H9 (cell line): Measurements from ENCODE around the gene TRIOBP. TPM values are rescaled to one million over a fixed set of nuclear protein-coding genes. Genes with fewer than 3 reads are reported as not detected.
A peak's percentile ranks its signal among the peaks of the same experiment; 100 is the strongest.

Experiments used
- DNase-seq: peaks from one replicate; pipeline ENCODE4 v3.0.0-alpha.2; 2017
- H2AFZ ChIP-seq: one replicate; pipeline ENCODE4 v1.6.1; 2013; ENCODE audit warnings: mild to moderate bottlenecking, low read length, control low read depth, moderate library complexity
- H2AK5ac ChIP-seq: 2 replicates; pipeline ENCODE4 v1.6.1; 2013; ENCODE audit warnings: low read length, control low read depth, mixed read lengths; ENCODE audit not compliant: insufficient read length
- H2BK120ac ChIP-seq: one replicate; pipeline ENCODE4 v1.6.1; 2013; ENCODE audit warnings: low read depth, mild to moderate bottlenecking, low read length, control low read depth, inconsistent platforms; ENCODE audit not compliant: poor library complexity, severe bottlenecking
- H2BK12ac ChIP-seq: 2 replicates; pipeline ENCODE4 v1.6.1; 2013; ENCODE audit warnings: low read length, control low read depth, mixed read lengths, low read depth; ENCODE audit not compliant: insufficient read length
- H2BK15ac ChIP-seq: 2 replicates; pipeline ENCODE4 v1.6.1; 2013; ENCODE audit warnings: low read depth, low read length, control low read depth
- H2BK20ac ChIP-seq: one replicate; pipeline ENCODE4 v1.6.1; 2013; ENCODE audit warnings: low read depth, mild to moderate bottlenecking, low read length, control low read depth, inconsistent platforms; ENCODE audit not compliant: poor library complexity, severe bottlenecking
- H2BK5ac ChIP-seq: 2 replicates; pipeline ENCODE4 v1.6.1; 2013; ENCODE audit warnings: low read length, control low read depth, mixed read lengths; ENCODE audit not compliant: insufficient read length
- H3K14ac ChIP-seq: 2 replicates; pipeline ENCODE4 v1.6.1; 2013; ENCODE audit warnings: low read length, control low read depth; ENCODE audit not compliant: insufficient read depth
- H3K18ac ChIP-seq: 2 replicates; pipeline ENCODE4 v1.6.1; 2013; ENCODE audit warnings: low read depth, mild to moderate bottlenecking, mixed read lengths, low read length, control low read depth; ENCODE audit not compliant: insufficient read length
- H3K23ac ChIP-seq: 2 replicates; pipeline ENCODE4 v1.6.1; 2013; ENCODE audit warnings: low read length, control low read depth, mixed read lengths, low read depth; ENCODE audit not compliant: insufficient read length
- H3K23me2 ChIP-seq: 2 replicates; pipeline ENCODE4 v1.6.1; 2013; ENCODE audit warnings: low read depth, mild to moderate bottlenecking, mixed read lengths, low read length, control low read depth; ENCODE audit not compliant: insufficient read length, poor library complexity, severe bottlenecking
- H3K27ac ChIP-seq: 2 replicates; pipeline ENCODE4 v1.5.1; 2013; ENCODE audit warnings: low read length, control low read depth, mixed read lengths, low read depth; ENCODE audit not compliant: insufficient read length
- H3K27me3 ChIP-seq: 2 replicates; pipeline ENCODE4 v1.6.1; 2013; ENCODE audit warnings: low read length, control low read depth, inconsistent platforms; ENCODE audit not compliant: insufficient read depth
- H3K4ac ChIP-seq: 2 replicates; pipeline ENCODE4 v1.6.1; 2013; ENCODE audit warnings: low read depth, mild to moderate bottlenecking, control low read depth, inconsistent platforms, low read length, moderate library complexity
- H3K4me1 ChIP-seq: 2 replicates; pipeline ENCODE4 v1.6.1; 2013; ENCODE audit warnings: low read length, control low read depth, inconsistent platforms; ENCODE audit not compliant: insufficient read depth
- H3K4me2 ChIP-seq: 2 replicates; pipeline ENCODE4 v1.6.1; 2013; ENCODE audit warnings: low read length, control low read depth, mixed read lengths; ENCODE audit not compliant: insufficient read length, insufficient read depth
- H3K56ac ChIP-seq: 2 replicates; pipeline ENCODE4 v1.6.1; 2013; ENCODE audit warnings: low read depth, mild to moderate bottlenecking, mixed read lengths, low read length, control low read depth; ENCODE audit not compliant: insufficient read length
- H3K79me1 ChIP-seq: 2 replicates; pipeline ENCODE4 v1.6.1; 2013; ENCODE audit warnings: low read depth, mild to moderate bottlenecking, moderate library complexity, low read length, control low read depth, inconsistent platforms; ENCODE audit not compliant: insufficient read depth, poor library complexity, severe bottlenecking
- H3K79me2 ChIP-seq: 2 replicates; pipeline ENCODE4 v1.6.1; 2013; ENCODE audit warnings: low read length, control low read depth, inconsistent platforms; ENCODE audit not compliant: insufficient read depth
- H3K9ac ChIP-seq: 2 replicates; pipeline ENCODE4 v1.6.1; 2013; ENCODE audit warnings: low read length, control low read depth, mixed read lengths; ENCODE audit not compliant: insufficient read length; ENCODE audit errors: extremely low read depth
- H3K9me3 ChIP-seq: one replicate; pipeline ENCODE4 v1.6.1; 2013; ENCODE audit warnings: low read depth, low read length, inconsistent platforms; ENCODE audit not compliant: control insufficient read depth
- H3T11ph ChIP-seq: one replicate; pipeline ENCODE4 v1.6.1; 2013; ENCODE audit warnings: mild to moderate bottlenecking, low read length, control low read depth, inconsistent platforms
- H4K20me1 ChIP-seq: one replicate; pipeline ENCODE4 v1.6.1; 2013; ENCODE audit not compliant: control insufficient read depth, insufficient read length, insufficient read depth
- H4K5ac ChIP-seq: 2 replicates; pipeline ENCODE4 v1.6.1; 2013; ENCODE audit warnings: low read depth, mild to moderate bottlenecking, mixed read lengths, low read length, control low read depth; ENCODE audit not compliant: insufficient read length
- H4K8ac ChIP-seq: replicated peaks from 2 replicates; pipeline ENCODE4 v1.6.1; 2013; ENCODE audit warnings: low read length, control low read depth, mixed read lengths, low read depth; ENCODE audit not compliant: insufficient read length
- H4K91ac ChIP-seq: 2 replicates; pipeline ENCODE4 v1.6.1; 2013; ENCODE audit warnings: low read depth, mild to moderate bottlenecking, moderate library complexity, mixed read lengths, low read length, control low read depth; ENCODE audit not compliant: insufficient read length
- H3K27ac Mint-ChIP-seq, 3 experiments: 2 replicates in 2 of 3; 3 replicates in 1 of 3; pipeline ENCODE4 v1.8.0; 2020 to 2021; ENCODE audit warnings: mixed read lengths in 3 of 3, mild to moderate bottlenecking in 1 of 3, moderate library complexity in 1 of 3
- H3K27me3 Mint-ChIP-seq: 2 replicates; pipeline ENCODE4 v1.8.0; 2021; ENCODE audit warnings: low read depth, mild to moderate bottlenecking, moderate library complexity, mixed read lengths
- H3K36me3 Mint-ChIP-seq, 3 experiments: 2 replicates in 2 of 3; 3 replicates in 1 of 3; pipeline ENCODE4 v1.8.0; 2020 to 2021; ENCODE audit warnings: low read depth in 3 of 3, mixed read lengths in 3 of 3; ENCODE audit not compliant: insufficient read depth in 1 of 3
- H3K4me1 Mint-ChIP-seq, 2 experiments: 2 replicates each; pipeline ENCODE4 v1.8.0; 2020; ENCODE audit warnings: mixed read lengths in 2 of 2
- H3K4me3 Mint-ChIP-seq, 2 experiments: 2 replicates in 1 of 2; 3 replicates in 1 of 2; pipeline ENCODE4 v1.8.0; 2020 to 2021; ENCODE audit warnings: mild to moderate bottlenecking in 2 of 2, mixed read lengths in 2 of 2, moderate library complexity in 1 of 2
- H3K9me3 Mint-ChIP-seq, 2 experiments: 2 replicates in 1 of 2; 3 replicates in 1 of 2; pipeline ENCODE4 v1.8.0; 2020; ENCODE audit warnings: mild to moderate bottlenecking in 2 of 2, mixed read lengths in 2 of 2, moderate library complexity in 1 of 2
- WGBS: extraction: QIAGEN DNeasy Blood & Tissue Kit; methylation state at CpG from one replicate; pipeline ENCODE4 v1.1.7; 2013; ENCODE audit warnings: missing lambda C conversion rate, low lambda C conversion rate, mixed read lengths; ENCODE audit not compliant: insufficient read length; ENCODE audit errors: extremely low coverage; 5-methylcytosine and 5-hydroxymethylcytosine counted together
- total RNA-seq: library from RNA; stranded (reverse); gene quantifications from 2 replicates; pipeline ENCODE4 v1.2.1, GENCODE V29; 2021
- TF ChIP-seq, protein P1 (sequence below): fragments of 200-600 bp; sonication (generic); conservative IDR thresholded peaks from 3 replicates; pipeline ENCODE4 v1.8.0; 2021; ENCODE audit warnings: antibody characterized with exemption, mild to moderate bottlenecking

The TRIOBP gene
- total RNA-seq, 1 experiment from 2014 or later, result 52.7 TPM

DNA sequence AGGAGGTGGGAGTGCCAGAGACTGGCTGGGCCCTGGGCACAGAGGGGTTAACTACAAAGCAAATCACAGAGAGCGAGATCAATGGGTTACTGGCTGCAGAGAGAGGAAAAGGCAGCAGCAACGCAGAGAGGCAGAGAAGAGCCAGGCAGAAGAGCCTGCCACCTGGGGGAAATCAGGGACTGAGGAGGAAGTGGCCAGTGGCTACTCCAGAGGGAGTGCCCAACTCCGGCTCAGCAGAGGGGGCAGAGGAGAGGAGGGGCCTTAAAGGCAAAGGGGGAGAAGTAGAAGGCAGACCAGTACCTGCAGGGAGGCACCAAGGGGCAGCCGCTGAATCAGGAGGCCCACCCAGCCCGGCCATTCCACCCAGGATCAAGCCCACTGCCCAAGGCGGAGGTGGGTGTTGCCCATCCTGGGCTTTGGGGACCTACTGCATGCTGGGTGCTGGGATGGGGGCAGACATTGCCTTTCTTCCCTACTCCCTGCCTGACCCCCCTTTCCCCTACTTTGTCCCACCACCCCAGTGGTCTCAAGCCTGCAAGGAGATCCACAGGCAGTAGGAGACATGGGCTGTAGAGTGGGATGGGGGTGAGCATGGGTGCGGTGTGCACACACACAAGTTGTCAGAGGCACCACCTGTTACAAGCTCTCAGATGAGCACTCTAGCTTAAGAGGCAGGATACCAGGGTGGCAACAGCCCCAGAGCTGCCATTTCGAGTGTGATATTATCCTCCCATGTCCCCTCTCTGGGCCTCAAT lies 125.4 kb downstream of the TRIOBP start:
- H3K4me2 ChIP-seq, result no peak overlapping the region
- H3K9ac ChIP-seq, result no peak overlapping the region

More for the DNA sequence above, 125.4 kb downstream of the TRIOBP start:
- Histone ChIP-seq H4K8ac (no peak overlapping the region), H3K4me1 (peaks cover 3% of the 10 kb centered on the region; the same call in 1 of the 2 replicates), H3K27me3 (no peaks in the 10 kb centered on the region; the same call in 1 of the 2 replicates), H3K79me1 (no peaks in the 10 kb centered on the region), H2BK20ac (no peak overlapping the region), H4K20me1 (no peaks in the 10 kb centered on the region), H3K56ac (no peak overlapping the region), H3K9me3 (no peaks in the 10 kb centered on the region), H4K91ac (no peak overlapping the region), H3K23ac (no peak overlapping the region), H2AK5ac (no peak overlapping the region), H3K79me2 (no peaks in the 10 kb centered on the region), H2BK12ac (no peak overlapping the region), H4K5ac (no peak overlapping the region), H3T11ph (no peak overlapping the region), H2AFZ (no peak overlapping the region), H2BK5ac (no peak overlapping the region), H3K4ac (no peak overlapping the region), H3K27ac (no peak overlapping the region), H3K18ac (no peak overlapping the region), H2BK120ac (no peak overlapping the region), H3K23me2 (peaks cover 11% of the 10 kb centered on the region), H2BK15ac (no peak overlapping the region), H3K14ac (no peak overlapping the region)
- no CpG with 5 or more reads among the region's 8 CpGs for WGBS
- DNase-seq, result peak; percentile 81
- TF ChIP-seq, protein P1, sequence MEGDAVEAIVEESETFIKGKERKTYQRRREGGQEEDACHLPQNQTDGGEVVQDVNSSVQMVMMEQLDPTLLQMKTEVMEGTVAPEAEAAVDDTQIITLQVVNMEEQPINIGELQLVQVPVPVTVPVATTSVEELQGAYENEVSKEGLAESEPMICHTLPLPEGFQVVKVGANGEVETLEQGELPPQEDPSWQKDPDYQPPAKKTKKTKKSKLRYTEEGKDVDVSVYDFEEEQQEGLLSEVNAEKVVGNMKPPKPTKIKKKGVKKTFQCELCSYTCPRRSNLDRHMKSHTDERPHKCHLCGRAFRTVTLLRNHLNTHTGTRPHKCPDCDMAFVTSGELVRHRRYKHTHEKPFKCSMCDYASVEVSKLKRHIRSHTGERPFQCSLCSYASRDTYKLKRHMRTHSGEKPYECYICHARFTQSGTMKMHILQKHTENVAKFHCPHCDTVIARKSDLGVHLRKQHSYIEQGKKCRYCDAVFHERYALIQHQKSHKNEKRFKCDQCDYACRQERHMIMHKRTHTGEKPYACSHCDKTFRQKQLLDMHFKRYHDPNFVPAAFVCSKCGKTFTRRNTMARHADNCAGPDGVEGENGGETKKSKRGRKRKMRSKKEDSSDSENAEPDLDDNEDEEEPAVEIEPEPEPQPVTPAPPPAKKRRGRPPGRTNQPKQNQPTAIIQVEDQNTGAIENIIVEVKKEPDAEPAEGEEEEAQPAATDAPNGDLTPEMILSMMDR, result peak; percentile 21; the same call in 1 of the 3 replicates
- peaks cover 25 to 35% of the 10 kb centered on the region in 2 experiments for H3K4me1 Mint-ChIP-seq
- peaks cover 0 to 3% (median 0%) of the 10 kb centered on the region in 3 experiments; a peak in 3 of 7 replicates for H3K36me3 Mint-ChIP-seq
- peak overlapping the region; percentile 19 to 43; a peak in 4 of 5 replicates for H3K4me3 Mint-ChIP-seq
- peak overlapping the region in 1 of 3 experiments; percentile 49; a peak in 2 of 7 replicates for H3K27ac Mint-ChIP-seq
- H3K27me3 Mint-ChIP-seq, result peaks cover 67% of the 10 kb centered on the region
- H3K9me3 Mint-ChIP-seq, result no peaks in the 10 kb centered on the region; a peak in 1 of 5 replicates
